A172 (cell line): ENCODE results near the gene SYT12. TPM values are rescaled to one million over a fixed set of nuclear protein-coding genes. Genes with fewer than 3 reads are reported as not detected.

Experiments used
- DNase-seq: peaks from one replicate; pipeline ENCODE4 v3.0.0-alpha.2; 2015; ENCODE audit warnings: low spot score
- total RNA-seq: library from RNA; depleted of rRNA; stranded (reverse); fragments of >200 nt; shearing (Covaris generic); gene quantifications from 2 replicates; pipeline ENCODE4 v1.2.3, GENCODE V29; 2014

SYT12 gene
- total RNA-seq, 1 experiment from 2014 or later = not detected

DNA sequence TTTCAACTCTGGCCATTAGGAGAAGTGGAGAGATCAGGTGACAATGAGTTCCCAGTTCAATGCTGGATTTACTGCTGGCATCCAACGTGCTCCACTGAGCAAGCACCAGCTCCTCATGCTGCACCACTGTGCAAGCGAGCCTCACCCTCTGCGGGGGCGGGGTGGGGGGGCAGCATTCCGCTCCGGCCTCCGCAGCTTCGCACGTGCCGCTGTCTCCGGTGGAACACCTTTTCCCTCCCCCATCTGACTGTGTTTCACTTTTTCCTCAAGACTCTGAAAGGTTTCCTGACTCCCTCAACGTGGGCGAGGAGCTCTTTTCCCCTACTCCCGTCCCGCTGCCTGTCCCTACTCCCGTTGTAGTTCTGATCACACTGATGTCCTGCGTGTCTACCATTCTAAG, 32.9 kb downstream of the SYT12 start:
- DNase-seq = no peak

DNA sequence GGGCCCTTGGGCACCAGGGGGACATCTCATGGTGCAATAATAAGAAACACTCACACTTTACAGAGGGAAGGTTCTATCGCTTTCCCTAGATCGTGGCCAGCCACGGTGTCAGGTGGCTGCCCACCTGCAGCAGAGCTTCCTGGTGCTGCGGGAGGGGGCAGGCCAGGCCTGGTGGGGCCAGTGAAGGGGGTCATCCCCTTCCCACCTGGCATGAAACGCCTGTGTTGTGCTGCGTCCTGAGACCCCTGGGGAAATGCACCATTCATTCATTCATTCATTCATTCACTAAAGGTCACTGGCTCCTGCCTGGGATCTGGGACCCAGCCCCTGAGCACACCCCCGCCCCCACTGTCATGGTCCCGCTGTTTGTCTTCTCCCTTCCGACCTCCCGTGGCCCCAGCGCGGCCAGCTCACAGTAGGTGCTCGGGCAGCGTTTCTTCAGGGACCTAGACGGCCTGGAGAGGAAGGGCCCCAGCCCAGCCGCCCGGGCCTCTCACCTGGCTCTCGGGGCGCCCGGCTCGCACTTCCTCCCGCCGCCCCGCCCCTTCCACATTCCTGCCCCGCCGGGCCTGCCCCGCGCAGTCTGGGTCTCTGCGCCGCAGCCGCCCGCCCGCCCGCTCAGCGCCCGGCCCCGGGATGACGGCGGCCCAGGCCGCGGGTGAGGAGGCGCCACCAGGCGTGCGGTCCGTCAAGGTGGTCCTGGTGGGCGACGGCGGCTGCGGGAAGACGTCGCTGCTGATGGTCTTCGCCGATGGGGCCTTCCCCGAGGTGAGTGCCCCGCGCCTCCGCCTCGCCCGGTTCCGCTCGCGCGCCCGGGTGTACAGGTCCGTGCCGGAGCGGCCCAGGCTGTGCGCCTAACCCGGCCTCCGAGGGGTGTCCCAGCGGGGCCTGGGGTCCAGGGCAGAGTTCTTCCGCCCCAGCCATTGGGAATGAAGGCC, 33.6 kb downstream of the SYT12 start, which contains the start of gene RHOD:
TSS of gene RHOD (plus strand) at position 581 of the 938 bp plus-strand sequence. CDS start at position 637, 56 bp downstream.
- DNase-seq = no peak

DNA sequence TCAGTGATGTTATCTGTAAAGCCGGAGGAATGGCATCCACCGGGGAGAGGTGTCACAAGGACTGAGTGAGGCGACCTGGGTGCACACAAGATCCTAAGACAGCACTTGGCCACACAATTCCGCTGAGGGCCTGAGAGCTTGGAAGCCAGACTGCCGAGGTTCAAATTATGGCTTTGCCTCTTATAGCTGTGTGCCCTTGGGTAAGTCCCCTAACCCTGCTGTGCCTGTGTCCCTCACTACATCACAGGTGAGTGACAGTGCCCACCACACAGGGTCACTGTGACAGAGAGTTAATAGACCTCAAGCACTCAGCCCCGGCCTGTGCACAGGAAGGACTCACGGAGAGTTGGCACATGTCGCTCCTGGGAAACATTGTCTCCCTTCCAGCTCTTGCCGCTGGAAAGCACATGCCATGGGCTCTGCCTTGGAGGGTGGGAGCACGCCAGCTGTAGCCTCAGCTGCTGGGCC, 34.3 kb downstream of the SYT12 start:
- DNase-seq = no peak

DNA sequence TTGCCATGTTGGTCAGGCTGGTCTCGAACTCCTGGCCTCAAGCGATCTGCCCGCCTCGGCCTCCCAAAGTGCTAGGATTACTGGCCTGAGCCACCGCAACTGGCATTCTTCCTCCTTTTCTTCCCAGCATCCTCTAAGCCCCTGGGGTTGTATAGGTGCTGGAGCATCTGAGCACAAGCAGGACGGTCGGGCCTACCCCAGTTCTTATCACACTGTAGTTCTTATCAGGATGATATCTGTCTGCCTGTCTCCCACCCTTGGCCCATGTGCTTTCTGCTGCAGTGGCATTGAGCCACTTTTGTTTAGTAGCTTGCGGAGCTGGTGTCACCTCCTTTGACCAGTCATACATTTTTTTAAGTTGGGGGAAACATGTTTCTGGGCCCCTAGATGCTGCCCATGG, 35.6 kb downstream of the SYT12 start:
- no peak for DNase-seq

DNA sequence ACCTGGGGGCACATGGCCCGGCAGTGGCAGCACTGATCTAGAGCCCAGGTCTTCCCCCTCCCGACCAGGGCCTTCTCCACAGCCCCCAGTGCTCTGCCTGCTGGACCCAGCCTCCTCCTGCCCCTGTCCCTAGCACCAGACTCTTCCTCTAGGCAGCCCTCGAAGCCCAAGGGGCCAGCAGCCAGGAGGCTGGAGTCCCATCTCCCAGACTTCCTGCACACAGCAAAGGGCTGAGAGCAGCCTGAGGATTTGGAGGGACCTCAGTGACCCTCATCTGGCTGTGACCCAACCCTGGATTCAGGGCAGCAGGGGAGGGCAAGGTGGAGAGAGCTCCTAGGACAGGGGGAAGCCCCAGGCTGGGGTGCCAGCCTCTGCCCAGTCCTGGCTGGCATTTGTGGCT, 36.7 kb downstream of the SYT12 start:
- no peak for DNase-seq

DNA sequence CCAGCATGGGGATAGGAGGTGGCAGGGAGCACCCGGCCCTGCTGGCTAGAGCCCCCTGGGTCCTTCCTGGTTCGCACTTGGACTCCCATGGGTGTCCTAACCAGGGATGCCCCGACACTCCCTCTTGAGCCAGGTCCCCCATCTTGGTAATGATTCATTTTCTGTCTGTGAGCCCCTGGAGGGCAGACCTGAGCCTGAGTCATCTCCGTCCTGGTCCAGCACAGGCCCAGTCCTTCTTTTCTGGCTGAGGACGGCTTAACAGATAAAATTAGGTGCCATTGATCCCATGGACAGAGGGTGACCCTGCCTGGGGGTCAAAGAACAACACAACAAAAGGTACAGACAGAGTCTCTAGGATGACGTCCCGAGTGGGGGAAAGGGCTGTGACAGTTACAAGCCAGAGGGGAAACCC, 37.2 kb downstream of the SYT12 start:
- DNase-seq = peak; percentile 65

DNA sequence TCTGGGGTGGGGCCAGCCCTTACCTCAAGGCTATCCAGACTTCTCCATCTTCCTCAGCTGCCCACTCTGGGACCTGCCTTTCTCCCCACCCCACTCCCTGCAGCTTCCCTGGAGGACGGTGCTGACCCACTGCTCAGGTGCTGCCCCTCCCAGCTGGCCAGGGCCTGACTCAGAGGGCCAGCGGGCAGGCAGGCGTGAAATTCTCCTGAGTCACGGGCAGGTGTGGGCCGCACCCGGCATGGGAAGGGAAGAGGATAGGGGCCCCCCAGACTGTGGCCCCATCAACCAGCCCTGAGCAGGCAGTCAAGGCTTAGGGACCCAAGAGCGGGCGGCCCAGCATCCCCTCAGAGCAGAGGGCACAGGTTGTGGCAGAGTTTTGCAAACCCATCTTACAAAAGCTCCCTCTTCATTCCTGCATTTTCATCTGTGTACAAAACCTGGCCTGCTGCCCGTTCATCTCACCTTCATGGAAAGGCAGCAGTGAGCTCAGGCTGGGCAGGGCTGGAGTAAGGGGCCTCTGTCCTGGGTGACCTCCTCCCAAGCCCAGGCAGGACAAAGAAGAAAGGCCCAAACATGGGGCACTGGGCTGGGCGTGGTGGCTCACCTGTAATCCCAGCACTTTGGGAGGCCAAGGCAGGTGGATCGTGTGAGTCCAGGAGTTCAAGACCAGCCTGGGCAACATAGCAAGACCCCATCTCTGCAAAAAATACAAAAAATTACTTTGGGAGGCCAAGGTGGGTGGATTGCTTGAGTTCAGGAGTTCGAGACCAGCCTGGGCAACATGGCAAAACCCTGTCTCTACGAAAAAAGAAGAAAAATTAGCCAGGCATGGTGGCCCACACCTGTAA, 39.8 kb downstream of the SYT12 start:
- peak; percentile 64 for DNase-seq

DNA sequence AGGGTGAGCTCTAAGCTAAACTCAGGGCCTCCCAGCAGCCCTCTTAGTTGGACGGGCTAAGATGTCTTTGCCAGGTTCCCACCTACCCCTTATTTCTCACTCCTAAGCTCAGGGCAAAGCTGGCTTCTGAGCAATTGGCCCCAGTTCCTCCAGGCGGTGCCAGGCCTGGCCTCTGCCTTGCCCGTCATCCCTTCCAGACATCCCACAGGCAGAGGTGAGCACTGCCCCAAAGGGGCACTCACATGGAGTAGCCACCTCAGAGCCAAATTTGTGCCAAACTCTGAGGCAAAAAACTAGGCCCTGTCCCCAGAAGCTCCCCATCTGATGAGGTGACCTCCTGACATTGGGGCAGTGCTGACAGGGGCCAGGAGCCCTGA, 43.4 kb downstream of the SYT12 start:
- DNase-seq = no peak

DNA sequence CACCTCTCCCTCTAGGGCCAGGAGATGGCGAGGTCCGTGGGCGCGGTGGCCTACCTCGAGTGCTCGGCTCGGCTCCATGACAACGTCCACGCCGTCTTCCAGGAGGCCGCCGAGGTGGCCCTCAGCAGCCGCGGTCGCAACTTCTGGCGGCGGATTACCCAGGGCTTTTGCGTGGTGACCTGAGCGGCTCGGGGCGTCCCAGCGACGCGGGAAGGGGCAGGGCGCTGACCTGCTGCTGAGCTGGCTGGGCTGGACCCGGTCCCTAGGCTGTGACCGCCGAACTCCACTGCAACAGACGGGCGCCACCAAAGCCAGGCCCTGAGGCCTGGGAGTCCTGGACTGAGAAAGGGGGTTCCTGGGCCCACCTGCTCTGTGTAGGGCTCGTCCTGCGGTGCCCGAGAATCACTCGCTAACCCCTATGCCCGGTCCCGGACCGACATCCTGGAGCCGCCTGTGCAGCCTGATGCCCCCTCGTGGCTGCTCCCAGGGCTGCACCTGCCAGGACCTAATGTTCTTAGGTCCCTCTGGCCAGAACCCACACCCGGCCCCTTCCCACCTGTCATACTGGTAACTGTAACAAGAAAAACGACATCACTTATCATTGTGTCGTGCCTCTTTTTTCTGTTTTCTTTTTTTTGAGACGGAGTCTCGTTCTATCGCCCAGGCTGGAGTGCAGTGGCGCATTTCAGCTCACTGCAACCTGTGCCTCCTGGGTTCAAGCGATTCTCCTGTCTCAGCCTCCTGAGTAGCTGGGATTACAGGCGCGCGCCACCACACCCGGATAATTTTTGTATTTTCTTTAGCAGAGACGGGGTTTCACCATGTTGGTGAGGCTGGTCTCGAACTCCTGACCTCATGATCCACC, 48.7 kb downstream of the SYT12 start:
- no peak for DNase-seq

DNA sequence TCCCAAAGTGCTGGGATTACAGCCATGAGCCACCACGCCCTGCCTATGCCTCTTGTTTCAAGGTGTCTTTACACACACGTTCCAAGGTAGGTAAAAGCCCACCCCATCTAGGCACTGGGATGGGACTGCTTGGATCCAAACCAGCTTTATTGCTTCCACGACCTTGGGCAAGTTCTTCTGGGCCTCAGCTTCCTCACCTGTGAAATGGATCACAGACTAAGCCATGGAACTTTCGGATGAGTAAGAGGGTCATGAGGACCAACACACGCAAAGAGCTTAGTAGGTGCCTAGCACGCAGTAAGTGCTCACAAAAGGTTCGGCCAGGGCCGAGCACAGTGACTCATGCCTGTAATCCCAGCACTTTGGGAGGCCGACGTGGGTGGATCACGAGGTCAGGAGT, 49.4 kb downstream of the SYT12 start:
- no peak for DNase-seq

DNA sequence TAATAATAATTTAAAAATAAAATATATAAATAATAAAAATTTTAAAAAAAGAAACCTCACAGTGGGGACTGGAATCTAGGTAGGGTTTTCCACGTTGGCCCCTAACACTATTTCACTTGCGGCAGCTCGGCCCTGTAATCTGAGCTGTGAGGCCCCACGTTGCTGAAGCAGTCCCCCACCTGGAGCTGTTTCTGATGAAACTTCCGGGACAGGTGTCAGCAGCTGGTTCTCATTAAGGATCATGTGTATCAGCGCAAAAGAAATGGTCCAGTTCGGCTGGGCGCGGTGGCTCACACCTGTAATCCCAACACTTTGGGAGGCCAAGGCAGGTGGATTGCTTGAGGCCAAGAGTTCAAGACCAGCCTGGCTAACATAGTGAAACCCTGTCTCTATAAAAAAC, 51.0 kb downstream of the SYT12 start:
- no peak for DNase-seq

DNA sequence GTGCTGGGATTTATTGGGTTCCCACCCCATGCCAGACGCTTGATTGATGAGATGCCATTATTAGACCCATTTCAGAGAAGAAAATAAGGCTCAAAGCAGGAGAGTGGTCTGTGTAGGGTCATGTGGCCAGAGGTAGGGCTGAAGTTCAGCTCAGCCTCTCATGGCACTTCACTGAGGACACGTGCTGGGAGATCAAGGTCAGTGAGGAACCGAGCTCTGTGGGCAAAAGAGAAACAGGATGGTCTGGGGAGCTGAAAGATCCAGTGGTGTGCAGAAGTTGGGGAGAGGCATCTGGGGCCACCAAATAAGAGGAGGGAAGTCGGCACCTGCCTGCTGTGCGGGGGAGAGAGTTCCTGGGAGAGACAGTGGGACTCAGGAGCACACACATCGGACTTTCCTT, 53.3 kb downstream of the SYT12 start:
- no peak for DNase-seq

DNA sequence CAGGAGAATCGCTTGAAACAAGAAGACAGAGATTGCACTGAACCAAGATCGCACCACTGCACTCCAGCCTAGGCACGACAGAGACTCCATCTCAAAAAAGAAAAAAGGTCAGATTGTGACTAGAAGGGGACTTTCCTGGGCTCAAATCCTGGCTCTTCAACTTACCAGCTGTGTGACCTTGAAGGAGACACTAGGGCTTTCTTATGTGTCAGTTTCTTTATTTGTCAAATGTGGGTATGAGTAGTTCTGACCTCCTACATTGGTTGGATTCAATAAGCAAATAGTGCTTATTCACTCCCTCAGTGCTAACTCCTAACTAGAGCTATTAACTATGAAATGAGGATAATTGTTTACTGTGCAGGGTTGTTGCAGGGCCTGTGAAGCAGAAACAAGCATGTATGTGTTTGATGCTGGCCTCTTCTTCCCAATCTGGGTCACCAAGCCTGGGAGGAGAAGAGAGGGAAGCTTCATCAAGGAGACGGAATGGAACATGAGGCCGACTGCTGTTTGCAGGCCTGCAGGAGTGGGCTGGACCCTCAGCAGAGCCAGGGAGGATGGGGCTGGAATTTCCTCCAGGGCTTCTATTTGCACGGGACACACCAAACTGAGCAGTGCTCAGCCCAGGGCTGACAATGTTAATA, 56.3 kb downstream of the SYT12 start:
- DNase-seq = no peak

DNA sequence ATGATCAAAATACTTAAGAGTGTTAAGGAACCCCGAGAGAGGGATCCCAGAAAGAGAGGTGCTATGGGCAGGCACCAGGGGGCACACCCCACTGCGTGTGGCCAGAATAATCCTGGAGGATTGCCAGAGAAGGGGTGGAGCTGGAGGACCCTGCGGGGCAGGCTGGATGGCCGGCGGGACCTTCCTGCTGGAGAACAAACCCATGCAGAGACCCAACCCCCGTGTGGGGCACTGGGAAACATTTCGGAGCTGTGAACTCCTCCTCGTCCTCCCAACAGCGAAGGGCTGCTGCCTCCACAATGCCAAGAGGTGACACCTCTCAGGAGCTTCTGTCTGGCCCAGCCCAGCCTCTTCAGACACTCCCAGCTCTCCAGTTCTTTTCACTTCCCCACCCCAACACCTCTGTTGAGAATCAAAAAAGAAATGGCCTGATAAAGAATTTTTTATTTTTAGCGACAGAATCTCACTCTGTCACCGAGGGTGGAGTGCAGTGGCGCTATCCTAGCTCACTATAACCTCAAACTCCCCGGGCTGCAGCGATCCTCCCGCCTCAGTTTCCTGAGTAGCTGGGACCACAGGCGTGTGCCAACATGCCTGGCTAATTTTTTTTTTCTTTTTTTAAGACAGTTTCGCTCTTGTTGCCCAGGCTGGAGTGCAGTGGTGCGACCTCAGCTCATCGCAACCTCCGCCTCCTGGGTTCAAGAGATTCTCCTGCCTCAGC, 59.3 kb downstream of the SYT12 start:
- no peak for DNase-seq

DNA sequence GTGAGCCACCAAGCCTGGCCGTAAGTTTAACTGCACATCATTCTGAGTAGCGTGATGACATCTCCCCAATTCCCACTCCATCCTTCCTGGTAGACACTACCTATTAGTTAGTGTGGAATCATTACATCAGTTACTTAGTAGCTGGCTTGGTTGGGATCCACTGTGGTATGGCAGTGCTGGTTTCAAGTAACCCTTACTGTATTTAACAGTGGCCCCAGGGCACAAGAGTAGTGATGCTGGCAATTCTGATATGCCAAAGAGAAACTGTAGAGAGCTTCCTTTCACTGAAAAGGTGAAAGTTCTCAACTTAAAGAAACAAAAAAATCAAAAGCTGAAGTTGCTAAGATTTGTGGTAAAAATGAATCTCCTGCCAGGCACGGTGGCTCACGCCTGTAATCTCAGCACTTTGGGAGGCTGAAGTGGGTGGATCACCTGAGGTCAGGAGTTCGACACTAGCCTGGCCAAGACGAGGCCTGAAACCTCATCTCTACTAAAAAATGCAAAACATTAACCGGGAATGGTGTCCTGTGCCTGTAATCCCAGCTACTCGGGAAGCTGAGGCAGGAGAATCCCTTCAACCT, 60.9 kb downstream of the SYT12 start:
- DNase-seq = no peak

DNA sequence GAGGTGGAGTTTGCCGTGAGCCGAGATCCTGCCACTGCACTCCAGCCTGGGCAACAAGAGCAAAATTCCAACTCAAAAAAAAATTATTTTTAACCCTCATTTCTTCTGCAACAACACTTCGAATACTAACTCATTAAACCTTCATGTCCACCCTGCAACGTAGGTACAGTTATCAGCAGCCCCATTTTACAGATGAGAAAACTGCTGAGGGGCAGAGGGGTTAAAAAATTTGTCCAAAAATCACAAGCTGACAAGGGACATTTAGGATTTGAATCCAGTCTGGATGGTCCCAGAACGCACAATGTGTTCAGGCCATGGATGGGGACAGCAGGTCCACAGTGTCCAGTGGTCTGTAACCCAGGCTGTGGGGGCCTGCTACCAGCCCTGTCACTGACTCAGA, 62.7 kb downstream of the SYT12 start:
- DNase-seq = no peak

DNA sequence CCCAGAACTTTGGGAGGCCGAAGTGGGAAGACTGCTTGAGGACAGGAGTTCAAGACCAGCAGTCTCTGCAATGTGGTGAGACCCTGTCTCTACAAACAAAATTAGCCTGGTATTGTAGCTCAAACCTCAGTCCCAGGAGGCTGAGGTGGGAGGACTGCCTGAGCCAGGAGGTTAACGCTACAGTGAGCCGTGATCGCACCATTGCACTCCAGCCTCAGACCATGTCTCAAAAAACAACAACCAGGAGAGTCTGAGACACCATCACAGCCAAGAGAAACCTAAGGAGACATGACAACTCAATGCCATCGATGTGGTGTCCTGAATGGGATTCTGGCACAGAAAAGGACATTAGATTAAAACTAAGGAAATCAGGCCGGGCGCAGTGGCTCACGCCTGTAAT, 67.8 kb downstream of the SYT12 start:
- no peak for DNase-seq

DNA sequence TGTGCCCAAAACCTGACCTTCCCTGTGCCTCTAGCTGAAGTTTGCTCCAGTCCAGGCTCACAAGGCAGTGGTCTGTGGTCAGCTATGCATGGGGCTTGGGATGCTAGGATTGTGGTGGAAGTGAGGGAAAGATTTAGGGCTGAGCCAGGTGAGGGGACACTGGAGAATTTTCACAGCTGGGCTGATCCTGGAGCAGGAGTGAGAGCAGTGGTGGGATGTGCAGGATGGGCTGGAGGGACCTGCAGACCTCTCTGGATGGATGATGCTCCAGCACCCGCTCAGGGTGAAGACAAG, 72.2 kb downstream of the SYT12 start:
- DNase-seq = no peak

DNA sequence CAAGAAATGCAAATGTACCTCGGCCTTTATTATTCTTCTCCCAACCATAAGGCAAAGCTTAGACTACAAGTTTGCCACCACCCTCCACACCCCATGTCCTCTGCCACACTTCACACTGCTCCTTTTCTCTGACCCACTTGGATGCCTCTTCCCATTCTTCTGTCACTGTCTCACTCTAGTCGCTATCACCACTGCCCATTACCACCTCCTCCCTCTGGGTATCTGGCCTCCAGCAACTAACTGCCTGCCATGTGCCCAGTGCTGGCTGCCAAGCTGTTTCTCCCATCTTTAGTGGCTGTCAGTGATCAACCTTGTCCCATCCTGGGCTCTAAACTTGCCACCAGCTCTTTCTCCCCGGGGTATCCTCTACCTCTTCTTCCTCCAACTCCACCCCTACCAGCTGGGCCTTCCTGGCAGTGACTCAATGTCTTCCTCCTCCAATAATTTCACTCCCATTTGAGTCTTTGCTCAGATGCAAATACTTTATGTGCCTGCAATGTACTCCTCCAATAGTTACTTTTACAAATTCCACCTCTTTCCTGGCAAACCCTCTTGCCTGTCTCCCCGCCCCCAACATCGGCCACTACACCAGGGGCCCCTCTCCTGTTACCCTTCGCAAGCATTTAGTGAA, 76.0 kb downstream of the SYT12 start:
- no peak for DNase-seq

DNA sequence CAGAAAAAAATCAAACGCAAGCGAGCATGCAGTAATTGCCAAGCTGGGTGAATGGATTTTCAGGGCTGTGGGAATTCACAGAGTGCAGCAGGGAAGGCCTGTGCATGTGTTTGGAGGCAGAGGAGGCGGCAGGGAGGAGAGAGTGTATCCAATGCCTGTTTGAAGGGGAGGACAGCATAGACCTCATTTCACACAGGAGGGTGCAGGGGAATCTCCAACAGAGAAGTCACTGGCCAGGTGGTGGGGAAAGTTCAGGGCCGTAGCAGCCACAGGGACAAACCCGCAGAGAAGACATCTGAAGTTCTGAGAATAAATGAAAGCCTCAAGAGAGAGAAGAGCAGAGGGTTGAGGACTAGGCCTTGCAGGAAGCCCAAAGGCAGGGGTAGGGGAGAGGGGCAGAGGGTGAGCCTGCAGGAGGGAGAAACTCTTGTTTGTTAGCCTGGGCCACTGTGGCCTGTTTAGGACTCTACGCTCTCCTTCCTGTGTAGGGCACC, 76.9 kb downstream of the SYT12 start:
- DNase-seq = no peak
